ENCODE data around the gene NLRP1.
"Not testable (repeated sequence)": the region's sequence is repeated elsewhere in the genome, so short reads cannot be mapped to it uniquely, and the experiment has no call there.

The NLRP1 gene

GRCh38 chr17:5587438-5588032 lies 3.2 kb upstream of the NLRP1 start:
- peak in 2 of 3 experiments; percentile 24 to 50 for DNase-seq (ENCODE audit: low read depth in 3 of 3)

GRCh38 chr17:5585836-5586521 lies 1.7 kb upstream of the NLRP1 start:
- no peak for DNase-seq (ENCODE audit: low read depth in 3 of 3)

GRCh38 chr17:5585287-5585794 lies 1.0 kb upstream of the NLRP1 start:
- DNase-seq (ENCODE audit: low read depth in 3 of 3) = no peak

GRCh38 chr17:5583426-5584382 lies 605 bp downstream of the NLRP1 start:
- DNase-seq (ENCODE audit: low read depth in 3 of 3) = no peak

- DNase-seq (ENCODE audit: low read depth in 3 of 3) = no peak
Measured at GRCh38 chr17:5582209-5583185, 1.8 kb downstream of the NLRP1 start.

- DNase-seq (ENCODE audit: low read depth in 3 of 3) = no peak
Measured at GRCh38 chr17:5581655-5582054, 2.7 kb downstream of the NLRP1 start.

- DNase-seq (ENCODE audit: low read depth in 3 of 3) = no peak
Measured at GRCh38 chr17:5580969-5581368, 3.3 kb downstream of the NLRP1 start.

- DNase-seq (ENCODE audit: low read depth in 3 of 3) = no peak
Measured at GRCh38 chr17:5580367-5580766, 3.9 kb downstream of the NLRP1 start.

- DNase-seq (ENCODE audit: low read depth in 3 of 3) = not testable (repeated sequence)
Measured at GRCh38 chr17:5578768-5579167, 5.5 kb downstream of the NLRP1 start.

- DNase-seq (ENCODE audit: low read depth in 3 of 3) = not testable (repeated sequence)
Measured at GRCh38 chr17:5573017-5573416, 11.3 kb downstream of the NLRP1 start.

GRCh38 chr17:5571281-5571680 lies 13.0 kb downstream of the NLRP1 start:
- no peak for DNase-seq (ENCODE audit: low read depth in 3 of 3)

GRCh38 chr17:5565808-5566207 lies 18.5 kb downstream of the NLRP1 start:
- no peak for DNase-seq (ENCODE audit: low read depth in 3 of 3)

- DNase-seq (ENCODE audit: low read depth in 3 of 3) = no peak
Measured at GRCh38 chr17:5563456-5563855, 20.9 kb downstream of the NLRP1 start.

- no peak for DNase-seq (ENCODE audit: low read depth in 3 of 3)
Measured at GRCh38 chr17:5562661-5563360, 21.5 kb downstream of the NLRP1 start.

GRCh38 chr17:5561736-5562571 lies 22.4 kb downstream of the NLRP1 start:
- no peak for DNase-seq (ENCODE audit: low read depth in 3 of 3)

- DNase-seq (ENCODE audit: low read depth in 3 of 3) = no peak
Measured at GRCh38 chr17:5560361-5560988, 23.8 kb downstream of the NLRP1 start.

- DNase-seq (ENCODE audit: low read depth in 3 of 3) = no peak
Measured at GRCh38 chr17:5558815-5559785, 25.2 kb downstream of the NLRP1 start.

- DNase-seq (ENCODE audit: low read depth in 3 of 3) = no peak
Measured at GRCh38 chr17:5557990-5558389, 26.3 kb downstream of the NLRP1 start.
